GM21717 (cell line): ENCODE data around the gene BBX.
"Not testable (repeated sequence)": the region's sequence is repeated elsewhere in the genome, so short reads cannot be mapped to it uniquely, and the experiment has no call there.

Source experiments
- ATAC-seq: cut with Tn5 transposase; IDR thresholded peaks from one replicate; pipeline ENCODE4 v1.9.1; 2021; ENCODE audit warnings: mild to moderate bottlenecking, moderate library complexity; ENCODE audit not compliant: unreplicated experiment

Gene BBX

DNA sequence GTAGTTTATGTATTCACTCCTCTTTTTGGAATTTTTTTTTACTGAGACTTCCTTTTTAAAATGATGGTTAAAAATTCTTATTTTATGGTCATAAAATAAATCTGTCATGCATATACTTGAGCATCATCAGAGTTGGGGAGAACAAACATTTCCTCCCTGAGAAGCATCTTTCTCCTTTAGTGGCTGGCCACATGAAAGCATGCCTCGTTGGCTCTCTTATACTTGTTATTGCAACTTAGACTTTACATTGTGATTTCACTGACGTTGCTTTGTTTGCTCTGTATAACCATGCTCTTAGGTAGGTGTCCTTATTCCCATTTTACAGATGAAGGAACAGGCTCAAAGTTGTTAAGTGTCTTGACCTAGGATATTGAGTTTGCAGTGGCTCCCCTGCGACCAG lies 18.1 kb downstream of the BBX start:
- ATAC-seq, result no peak

DNA sequence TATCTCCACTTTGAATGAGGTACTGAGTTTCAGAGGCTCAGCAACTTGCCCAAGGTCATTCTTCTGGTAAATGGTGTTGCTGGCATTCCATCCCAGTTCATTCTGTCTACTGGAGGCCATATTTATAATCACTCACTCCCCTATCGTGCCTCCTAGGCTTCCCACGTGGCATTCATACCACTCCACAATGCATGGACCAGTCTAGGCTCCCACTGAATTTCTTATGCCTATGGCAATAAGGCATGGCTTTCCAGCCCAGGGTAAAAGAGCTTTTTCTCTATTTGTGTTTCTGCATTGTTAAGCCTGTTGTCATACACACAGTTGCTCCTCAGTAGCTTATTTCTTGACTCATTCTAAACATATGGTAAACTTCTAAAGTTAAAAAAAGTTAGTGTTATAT lies 19.9 kb downstream of the BBX start:
- no peak for ATAC-seq

DNA sequence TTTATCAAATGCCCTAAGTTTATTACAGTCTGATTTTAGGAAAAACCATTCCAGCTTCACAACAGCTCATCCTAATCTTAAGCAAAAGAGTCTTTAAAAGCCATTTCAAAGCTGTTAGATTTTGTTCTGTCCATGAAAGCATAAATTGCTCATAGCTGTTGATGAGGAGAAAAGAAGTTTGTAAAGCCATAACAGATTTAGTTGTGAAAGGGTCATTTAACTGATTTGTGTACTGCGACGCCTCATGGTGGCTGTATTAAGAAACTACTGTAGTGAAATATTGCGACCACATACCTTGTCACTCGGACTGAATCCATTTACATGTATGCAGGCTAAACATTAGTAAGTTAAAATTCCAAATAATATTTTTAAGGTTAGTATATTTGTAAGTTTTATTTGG lies 20.9 kb downstream of the BBX start:
- ATAC-seq, result no peak

DNA sequence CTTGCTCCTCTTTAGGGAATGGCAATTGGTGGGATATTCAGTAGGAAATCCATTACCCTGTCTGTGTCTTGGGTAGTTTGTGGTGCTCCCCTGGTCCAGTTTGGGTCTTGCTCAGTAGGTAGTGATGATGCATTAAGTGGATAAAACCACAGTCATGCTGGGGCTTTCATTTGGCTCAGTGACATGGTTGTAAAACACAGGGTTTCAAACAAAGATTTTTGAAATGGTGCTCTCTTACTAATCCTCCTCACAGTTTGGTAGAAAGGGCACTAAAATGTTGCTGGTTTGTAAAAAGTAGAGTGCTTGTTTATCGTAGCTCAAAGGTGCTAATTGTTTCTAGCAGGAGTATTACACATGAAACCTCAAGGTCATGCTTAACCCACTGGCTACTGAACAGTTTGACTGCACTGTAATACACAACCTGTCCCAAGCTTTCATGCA lies 22.9 kb downstream of the BBX start:
- ATAC-seq, result no peak

DNA sequence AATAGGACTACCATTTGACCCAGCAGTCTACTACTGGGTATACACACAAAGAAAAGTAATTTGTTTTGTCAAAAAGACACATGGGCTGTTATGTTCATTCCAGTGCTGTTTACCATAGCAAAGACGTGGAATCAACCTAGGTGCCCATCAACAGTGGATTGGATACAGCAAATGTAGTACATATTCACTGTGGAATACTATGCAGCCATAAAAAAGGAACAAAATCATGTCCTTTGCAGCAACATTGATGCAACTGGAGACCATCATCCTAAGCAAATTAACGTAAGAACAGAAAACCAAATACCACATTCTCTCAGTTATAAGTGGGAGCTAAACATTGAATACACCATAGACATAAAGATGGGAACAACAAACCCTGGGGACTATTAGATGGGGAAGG lies 25.8 kb downstream of the BBX start:
- ATAC-seq, result no peak

DNA sequence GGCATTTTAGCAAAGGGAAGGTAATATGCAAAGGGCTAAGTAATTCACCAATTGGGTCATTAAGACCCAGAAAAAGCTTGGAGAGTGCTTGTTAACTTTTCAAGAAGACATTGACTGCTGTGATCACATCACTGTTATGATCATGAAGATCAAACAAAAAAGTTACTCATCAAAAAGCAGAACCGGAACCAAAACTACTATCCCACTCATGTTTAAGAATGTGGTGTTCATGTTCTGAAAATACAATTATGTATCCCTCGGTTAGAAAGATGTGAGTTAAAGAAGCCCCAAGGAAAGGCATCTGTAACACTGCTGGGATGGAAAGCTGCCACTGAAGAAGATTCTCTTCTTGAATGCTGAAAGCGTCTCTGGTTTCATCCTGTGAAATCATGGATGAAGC lies 32.6 kb downstream of the BBX start:
- no peak for ATAC-seq

DNA sequence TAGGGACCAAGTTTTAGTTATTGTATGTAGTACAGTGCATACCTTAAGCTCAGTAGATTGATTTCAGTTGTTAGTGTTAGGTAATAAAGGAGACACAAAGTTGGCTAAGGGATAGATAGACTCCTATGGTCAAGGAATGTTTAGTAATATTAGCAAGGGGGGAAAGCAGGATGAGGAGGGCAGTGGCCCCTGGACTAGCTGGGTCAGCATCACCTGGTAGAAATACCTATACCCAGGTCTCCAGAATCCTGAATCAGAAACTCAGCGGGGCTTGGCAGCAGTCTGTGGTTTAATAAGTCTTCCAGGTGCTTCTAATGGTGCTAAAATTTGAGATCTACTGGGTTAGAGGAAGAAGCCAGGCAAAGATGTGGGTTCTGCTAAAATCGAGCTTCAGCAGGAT lies 35.0 kb downstream of the BBX start:
- ATAC-seq, result no peak

DNA sequence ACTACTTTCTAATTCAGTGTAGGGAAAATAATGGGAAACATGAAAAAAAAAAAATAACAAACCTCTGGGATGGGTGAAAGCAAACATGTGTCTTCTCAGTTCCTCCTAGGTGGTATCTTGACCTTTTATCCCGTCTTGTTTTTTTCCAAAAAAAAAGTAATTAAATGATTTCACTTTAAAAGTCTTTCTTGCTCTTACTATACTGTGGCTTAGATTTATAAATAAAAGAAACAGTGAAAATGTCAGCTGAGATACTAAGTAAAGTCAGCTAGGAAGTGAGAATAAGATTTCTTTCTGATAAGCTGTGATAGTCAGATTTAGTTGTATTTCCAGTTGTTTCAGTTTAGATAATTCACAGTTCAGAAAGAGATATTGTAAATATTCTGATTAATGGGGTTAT lies 37.4 kb downstream of the BBX start:
- no peak for ATAC-seq

DNA sequence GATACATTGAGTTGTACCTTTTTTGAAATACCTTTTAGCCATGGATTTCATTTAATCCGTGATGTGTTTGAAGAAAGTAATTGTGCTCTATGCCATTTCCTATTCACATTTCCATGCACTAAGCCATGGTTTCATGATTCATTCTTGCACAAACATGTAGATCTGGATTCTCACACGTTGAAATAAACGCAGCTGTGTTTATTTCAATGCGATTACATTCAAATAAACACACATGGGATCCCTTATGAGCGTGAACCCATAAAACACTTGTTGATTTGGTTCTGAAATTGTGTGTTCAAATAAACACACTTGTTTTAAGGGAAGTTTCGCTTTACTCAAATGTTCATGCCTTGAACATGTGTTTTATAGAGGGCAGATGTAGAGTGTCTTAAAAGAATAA lies 39.2 kb downstream of the BBX start:
- no peak for ATAC-seq

DNA sequence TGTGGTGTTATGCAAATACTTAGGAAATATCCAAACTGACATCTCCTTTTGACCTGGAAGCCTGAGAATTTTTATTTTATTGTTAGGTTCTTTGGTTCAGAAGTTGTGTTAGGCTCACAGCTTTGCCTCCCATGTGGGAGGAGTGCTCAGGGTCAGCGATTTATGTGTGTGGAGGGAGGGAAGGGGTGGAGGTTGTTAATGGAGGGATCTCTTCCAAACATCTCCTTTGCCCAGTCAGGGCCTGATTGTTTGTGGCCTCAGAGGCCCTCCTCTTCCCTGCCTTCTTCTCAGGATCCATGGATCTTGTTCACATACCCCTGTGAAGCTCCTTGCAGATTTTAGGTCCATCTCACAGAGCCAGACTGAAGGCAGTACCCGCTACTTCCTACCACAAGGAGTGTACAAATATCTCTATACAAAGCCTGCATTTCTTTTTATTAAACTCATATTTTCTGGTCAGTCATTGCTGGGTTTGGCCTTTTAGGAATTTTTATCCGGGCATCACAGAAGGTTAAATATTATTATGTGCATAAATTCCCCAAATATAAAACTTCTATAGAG lies 40.3 kb downstream of the BBX start:
- no peak for ATAC-seq

DNA sequence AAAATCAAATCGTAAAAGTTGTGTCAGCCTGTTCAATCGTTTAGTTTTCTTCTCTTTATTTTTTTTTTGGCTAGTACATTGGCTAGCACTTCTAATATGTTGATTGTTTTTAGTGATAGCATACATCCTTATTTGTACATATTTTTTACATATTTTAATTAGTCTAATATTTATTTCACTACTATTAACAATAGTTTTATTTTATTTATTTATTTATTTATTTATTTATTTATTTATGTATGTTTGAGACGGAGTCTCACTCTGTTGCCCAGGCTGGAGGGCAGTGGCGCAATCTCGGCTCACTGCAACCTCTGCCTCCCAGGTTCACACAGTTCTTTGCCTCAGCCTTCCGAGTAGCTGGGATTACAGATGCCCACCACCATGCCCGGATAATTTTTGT lies 42.5 kb downstream of the BBX start:
- not testable (repeated sequence) for ATAC-seq

DNA sequence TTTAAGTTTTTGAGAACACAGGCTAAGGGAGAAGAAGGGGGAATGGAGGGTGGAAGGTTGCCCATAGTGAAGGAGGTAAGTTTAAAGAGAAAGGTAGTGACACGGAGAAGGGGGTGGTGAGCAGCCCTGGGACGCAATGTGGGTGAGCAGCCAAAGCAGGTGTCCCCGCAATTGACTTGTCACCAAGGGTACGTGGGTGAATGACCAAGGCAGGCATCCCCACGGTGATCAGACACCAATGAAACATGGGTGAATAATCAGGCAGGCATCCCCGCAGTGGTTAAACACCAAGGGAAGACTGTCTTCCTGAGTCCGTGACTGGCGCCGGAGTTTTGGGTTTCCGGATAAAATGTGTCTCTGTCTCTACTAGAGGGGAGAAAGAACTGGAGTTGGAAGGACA lies 48.3 kb downstream of the BBX start:
- not testable (repeated sequence) for ATAC-seq

DNA sequence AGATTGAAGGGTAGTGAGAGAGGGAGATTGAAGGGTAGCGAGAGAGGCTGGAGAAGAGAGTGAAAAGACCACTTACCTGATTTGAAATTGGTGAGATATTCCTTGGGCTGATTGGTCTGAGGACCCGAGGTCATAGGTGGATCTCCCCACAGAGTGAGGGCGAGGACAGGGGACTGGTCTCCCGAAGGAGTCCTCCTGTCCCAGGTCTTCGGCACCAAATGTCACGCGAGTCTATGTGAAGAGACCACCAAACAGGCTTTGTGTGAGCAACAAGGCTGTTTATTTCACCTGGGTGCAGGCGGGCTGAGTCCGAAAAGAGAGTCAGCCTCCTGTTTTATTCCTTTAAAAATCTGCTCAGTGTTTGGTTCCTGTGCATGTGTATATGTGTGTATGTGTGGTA lies 48.7 kb downstream of the BBX start:
- not testable (repeated sequence) for ATAC-seq

DNA sequence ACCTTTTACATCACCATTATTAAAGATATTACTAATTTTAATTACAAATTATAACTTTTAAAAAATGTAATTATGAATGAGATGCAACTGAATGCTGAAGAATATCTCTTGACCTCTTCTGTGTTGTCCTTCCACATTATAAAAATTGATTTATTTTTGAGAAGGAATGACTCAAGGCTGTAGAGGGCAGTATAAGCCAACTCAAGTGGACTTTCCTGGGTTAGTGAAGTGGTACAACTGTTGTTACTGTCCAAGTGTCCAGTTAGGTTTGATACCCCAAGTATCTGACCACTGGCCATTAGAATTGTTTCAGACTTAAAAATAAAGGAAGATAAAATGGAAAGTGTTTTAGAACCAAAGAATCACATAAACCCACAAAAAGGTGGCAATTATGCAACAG lies 51.9 kb downstream of the BBX start:
- no peak for ATAC-seq

DNA sequence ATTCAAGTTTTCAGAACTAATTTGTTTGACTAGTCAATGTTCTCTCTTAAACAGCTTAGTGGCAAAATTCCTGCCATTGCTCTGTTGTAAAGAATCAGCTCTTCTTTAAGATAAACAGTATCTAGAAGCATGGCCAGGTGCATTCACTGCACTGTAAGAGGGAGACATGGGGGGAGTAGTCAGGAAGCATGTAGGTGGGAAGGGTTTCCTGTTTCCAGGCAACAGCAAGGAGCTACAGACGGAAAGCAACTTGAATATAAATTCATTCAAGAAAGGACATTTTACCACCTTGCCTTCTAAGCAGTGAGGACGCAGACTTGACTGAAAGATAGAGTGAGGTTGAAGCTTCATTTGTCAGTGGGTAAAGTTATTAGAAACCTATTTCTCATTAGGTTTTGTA lies 55.3 kb downstream of the BBX start:
- ATAC-seq, result no peak

DNA sequence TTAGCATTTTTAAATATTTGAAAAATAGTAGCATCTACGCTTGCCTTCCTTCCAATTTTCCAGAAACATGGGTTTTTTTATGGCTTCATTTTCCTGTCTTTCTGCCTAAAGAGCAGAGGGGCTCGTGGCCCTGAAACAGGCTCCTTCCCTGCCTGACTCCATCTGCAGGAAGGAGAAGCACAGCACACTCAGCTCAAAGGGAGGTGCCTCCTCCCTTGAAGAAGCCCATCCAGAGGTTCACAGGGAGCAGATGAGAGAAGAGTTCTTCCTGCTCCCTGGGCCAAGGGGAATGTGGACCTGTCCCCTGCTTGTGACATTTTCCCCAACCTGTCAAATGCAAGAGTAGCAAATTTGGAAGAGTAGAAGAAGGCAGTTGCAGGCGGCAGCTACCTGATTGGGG lies 55.8 kb downstream of the BBX start:
- no peak for ATAC-seq

DNA sequence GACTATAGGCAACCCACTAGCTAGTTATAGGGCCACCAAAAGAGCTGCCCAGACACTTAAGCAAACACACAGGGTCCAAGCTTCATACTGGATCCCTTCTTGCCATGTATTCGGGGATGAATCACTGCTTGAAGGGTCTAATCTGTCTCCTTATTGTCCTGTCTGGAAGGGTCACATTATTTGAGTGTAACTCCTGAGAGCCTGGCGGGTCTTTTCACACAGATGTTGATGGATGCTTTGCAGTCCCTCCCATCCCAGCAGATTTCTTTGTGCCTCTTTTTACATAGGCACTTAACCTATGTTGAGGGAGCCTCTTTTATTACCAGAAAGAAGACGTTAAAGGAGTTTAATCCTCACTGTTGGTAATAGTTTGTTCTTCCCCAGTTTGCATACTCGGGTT lies 56.6 kb downstream of the BBX start:
- ATAC-seq, result no peak

DNA sequence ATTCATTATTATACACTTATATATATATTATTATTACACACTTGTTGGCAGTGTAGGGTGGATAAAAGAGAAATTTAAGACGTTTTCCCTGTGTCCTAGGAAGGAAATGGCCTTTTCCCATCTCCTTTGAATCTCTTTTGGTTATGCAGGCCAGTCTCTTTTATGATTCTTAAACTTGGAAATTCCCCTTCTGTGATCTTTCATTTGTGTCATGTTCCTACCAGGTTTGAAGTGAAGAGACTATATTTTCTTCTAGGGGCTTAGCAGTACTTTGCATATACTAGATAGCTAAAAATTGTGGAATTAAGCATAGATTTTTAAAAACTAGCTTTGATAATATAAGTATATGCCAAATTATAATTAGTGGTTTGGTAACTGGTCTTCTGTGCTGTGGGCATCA lies 58.5 kb downstream of the BBX start:
- no peak for ATAC-seq

DNA sequence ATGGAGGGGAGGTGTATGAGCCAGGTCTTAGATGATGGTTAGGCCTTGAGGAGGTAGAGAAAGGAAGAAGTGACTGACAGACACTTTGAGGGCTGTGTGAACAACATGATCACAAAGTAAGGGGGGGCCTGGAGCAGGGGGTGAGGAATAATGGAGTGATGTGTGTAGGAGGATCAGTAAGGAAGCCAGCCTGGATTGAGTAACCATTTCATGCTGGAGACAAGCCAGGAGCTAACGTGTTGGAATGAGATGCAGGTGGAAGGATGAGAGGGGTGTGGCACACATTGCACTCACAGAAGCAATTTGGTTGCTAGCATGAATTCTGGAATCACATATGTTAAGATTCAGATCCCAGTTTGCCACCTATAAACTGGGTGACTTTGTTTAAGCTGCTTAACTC lies 65.5 kb downstream of the BBX start:
- ATAC-seq, result no peak

DNA sequence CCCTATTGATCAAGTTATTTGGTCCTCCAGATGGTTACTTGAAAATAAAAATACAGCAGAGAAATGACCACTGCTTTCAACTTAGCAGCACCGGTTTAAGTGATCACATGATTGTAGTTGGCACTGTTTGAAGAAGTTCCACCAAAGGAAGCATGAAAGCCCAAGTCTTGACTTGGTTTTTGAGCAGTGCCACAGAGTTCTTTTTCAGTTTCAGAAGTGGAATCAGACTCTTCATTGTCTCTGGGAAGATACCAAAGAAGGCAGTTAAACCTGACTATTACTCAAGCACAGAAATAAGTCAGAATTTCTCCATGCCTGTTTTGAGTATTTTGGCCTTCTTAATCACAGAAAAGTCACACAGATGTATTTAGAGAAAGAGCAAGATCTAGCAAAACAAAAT lies 66.7 kb downstream of the BBX start:
- peak; percentile 71 for ATAC-seq

DNA sequence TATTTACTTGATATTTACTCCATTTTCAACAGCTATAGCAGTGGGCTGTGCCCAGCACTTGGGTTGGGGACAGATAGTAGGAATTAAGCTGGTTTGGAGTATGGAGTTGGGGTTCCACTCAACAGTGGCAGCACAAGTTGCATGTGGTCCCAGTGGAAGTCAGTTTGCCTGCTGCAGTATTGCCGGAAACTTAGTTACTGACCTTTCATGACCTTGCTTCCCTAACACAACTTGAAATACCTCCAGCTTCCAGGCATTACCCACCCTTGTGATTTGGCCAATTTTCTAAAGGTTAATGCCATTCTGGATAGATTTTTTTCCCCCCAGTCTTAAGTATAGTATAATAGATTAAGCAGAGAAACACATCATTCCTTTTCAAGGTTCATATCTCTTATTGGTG lies 68.0 kb downstream of the BBX start:
- ATAC-seq, result no peak

DNA sequence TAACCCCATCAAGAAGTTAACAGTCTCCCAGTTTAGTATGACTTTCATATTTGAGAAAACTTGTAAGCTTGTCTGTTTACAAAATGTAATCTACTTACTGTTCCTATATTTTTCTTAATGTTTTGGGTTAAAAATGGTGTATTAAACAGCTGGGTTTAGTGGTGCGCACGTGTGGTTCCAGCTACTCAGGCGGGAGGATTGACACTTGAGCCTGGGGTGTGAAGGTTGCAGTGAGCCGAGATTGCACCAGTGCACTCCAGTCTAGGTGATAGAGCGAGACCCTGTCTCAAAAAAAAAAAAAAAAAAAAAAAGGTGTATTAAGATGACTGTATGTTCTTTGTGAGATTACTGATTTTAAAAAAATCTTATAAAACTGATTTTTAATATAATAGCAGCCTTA lies 69.3 kb downstream of the BBX start:
- no peak for ATAC-seq

DNA sequence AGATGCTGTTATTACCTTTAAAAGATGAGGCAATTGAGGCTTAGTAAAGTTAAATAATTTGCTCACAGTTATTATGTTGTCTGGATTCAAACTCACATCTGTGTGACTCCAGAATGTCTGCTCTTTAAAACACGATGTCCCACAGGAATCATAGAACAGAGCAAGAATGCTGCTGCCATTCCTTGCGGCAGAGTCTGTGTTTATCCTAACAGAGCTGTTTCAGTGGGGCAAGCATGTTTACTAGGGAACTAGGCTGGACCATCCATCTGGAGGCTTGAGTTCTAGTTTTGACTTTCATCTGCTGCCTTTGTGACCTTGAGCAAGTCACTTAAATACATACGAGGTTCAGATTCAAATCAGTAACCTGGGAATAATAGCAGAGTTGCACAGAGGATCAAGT lies 72.1 kb downstream of the BBX start:
- ATAC-seq, result no peak

DNA sequence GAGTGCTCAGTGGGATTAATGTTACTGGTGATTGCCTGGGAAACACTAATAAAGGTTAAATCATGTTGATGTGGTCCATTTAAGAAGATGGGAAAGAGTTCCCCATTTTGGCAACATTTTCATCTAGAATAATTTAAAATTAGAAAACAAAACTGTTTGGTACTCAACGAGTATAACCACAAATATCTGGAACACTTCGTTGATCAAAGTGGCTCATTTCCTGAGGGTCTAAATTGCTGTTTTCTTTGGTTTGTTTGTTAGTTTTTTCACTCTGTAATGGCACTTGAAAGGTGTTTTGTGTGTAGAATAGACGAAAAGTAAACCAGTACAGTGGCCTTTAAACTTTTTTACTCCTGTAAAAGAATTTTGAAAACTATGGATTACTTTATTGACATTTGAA lies 73.9 kb downstream of the BBX start:
- no peak for ATAC-seq
